ENCODE results near the gene ACR.
A peak's percentile ranks its signal among the peaks of the same experiment; 100 is the strongest.
"Not testable (repeated sequence)": the region's sequence is repeated elsewhere in the genome, so short reads cannot be mapped to it uniquely, and the experiment has no call there.

Gene ACR

GRCh38 chr22:50732681-50733080 is 5.3 kb upstream of the ACR start:
- DNase-seq (ENCODE audit: low read depth) = no peak

- DNase-seq (ENCODE audit: low read depth) = peak; percentile 39
These were observed 4.3 kb upstream of the ACR start for GRCh38 chr22:50733521-50734342.

GRCh38 chr22:50734343-50734771 is 3.6 kb upstream of the ACR start:
- DNase-seq (ENCODE audit: low read depth) = no peak

GRCh38 chr22:50734986-50735738 is 2.8 kb upstream of the ACR start:
- DNase-seq (ENCODE audit: low read depth) = no peak

- no peak for DNase-seq (ENCODE audit: low read depth)
These were observed 2.3 kb upstream of the ACR start for GRCh38 chr22:50735739-50736030.

- no peak for DNase-seq (ENCODE audit: low read depth)
These were observed 734 bp downstream of the ACR start for GRCh38 chr22:50738649-50739227.

- DNase-seq (ENCODE audit: low read depth) = no peak
These were observed 1.3 kb downstream of the ACR start for GRCh38 chr22:50739279-50739691.

- no peak for DNase-seq (ENCODE audit: low read depth)
These were observed 1.9 kb downstream of the ACR start for GRCh38 chr22:50739894-50740293.

GRCh38 chr22:50740714-50741113 is 2.7 kb downstream of the ACR start:
- not testable (repeated sequence) for DNase-seq (ENCODE audit: low read depth)

GRCh38 chr22:50744424-50744823 is 6.4 kb downstream of the ACR start:
- DNase-seq (ENCODE audit: low read depth) = not testable (repeated sequence)

- not testable (repeated sequence) for DNase-seq (ENCODE audit: low read depth)
These were observed 9.5 kb downstream of the ACR start for GRCh38 chr22:50747521-50747920.

GRCh38 chr22:50748630-50749029 is 10.6 kb downstream of the ACR start:
- not testable (repeated sequence) for DNase-seq (ENCODE audit: low read depth)

GRCh38 chr22:50749302-50750074 is 11.5 kb downstream of the ACR start:
- DNase-seq (ENCODE audit: low read depth) = not testable (repeated sequence)

- DNase-seq (ENCODE audit: low read depth) = not testable (repeated sequence)
These were observed 17.2 kb downstream of the ACR start for GRCh38 chr22:50755251-50755650.

- DNase-seq (ENCODE audit: low read depth) = not testable (repeated sequence)
These were observed 18.4 kb downstream of the ACR start for GRCh38 chr22:50756406-50756805.

- peak; percentile 23 for DNase-seq (ENCODE audit: low read depth)
These were observed 19.0 kb downstream of the ACR start for GRCh38 chr22:50756949-50757491.

GRCh38 chr22:50759597-50760341 is 21.8 kb downstream of the ACR start:
- peak; percentile 77 for DNase-seq (ENCODE audit: low read depth)

- DNase-seq (ENCODE audit: low read depth) = not testable (repeated sequence)
These were observed 23.8 kb downstream of the ACR start for GRCh38 chr22:50761829-50762228.

GRCh38 chr22:50764288-50764687 is 26.3 kb downstream of the ACR start:
- not testable (repeated sequence) for DNase-seq (ENCODE audit: low read depth)

- peak; percentile 75 for DNase-seq (ENCODE audit: low read depth)
These were observed 37.1 kb downstream of the ACR start for GRCh38 chr22:50775132-50775531.

- DNase-seq (ENCODE audit: low read depth) = not testable (repeated sequence)
These were observed 39.6 kb downstream of the ACR start for GRCh38 chr22:50777631-50778030.
